GM21529 (cell line): ENCODE results near the gene LEFTY1.
"Not testable (repeated sequence)": the region's sequence is repeated elsewhere in the genome, so short reads cannot be mapped to it uniquely, and the experiment has no call there.

Experiments used
- ATAC-seq: cut with Tn5 transposase; IDR thresholded peaks from one replicate; pipeline ENCODE4 v1.9.1; 2021; ENCODE audit not compliant: unreplicated experiment

LEFTY1 gene

GRCh38 chr1:225888289-225888897 is 553 bp downstream of the LEFTY1 start:
- no peak for ATAC-seq

DNA sequence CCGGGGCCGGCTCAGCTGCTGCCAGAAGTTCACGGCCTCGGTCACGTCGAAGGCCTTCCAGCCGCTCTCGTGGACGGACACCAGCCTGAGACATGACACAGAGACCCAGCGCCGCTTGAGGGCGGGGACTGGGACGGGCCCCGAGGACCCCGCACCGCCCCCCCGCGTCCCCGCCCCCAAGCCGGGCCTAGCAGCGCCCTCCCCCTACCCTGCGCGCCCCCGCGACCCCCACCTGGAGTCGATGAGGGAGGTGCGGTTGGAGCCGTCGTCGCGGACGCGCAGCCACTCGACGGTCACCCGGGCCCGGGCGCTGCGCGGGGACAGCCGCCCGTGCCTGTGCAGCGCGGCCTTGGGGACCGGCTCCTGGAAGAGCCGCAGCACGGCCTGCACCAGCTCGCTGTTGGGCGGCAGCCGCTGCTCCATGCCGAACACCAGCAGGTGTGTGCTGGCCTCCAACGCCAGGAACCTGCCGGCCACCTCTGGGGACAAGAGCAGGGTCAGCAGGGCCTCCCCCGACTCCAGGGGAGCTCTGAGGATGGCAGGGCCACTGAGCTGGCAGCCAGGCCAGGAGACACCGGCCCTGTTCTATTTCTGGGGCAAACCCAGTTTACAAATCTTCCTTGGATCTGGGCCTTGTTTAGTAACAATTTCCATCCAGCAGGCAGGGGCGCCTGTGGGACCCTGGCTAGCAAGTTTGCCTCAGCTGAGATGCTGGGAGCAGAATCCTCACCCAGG is 1.2 kb downstream of the LEFTY1 start:
- ATAC-seq, result not testable (repeated sequence)

GRCh38 chr1:225887030-225887314 is 2.0 kb downstream of the LEFTY1 start:
- no peak for ATAC-seq

- ATAC-seq, result no peak
Observed at GRCh38 chr1:225886159-225887029, 2.6 kb downstream of the LEFTY1 start.

DNA sequence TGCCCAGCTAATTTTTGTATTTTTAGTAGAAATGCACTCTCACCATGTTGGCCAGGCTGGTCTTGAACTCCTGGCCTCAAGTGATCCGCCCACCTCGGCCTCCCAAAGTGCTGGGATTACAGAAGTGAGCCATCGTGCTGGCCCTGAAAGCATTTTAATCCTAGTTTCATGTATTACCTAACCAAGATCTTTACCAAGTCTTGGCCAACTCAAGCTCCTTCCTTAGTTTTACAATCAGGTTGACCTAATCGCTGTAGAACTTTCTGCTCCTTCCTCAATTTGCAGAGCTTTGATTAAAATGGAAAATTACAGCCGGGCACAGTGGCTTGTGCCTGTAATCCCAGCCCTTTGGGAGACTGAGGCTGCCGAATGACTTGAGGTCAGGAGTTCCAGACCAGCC is 3.6 kb downstream of the LEFTY1 start:
- ATAC-seq, result no peak

DNA sequence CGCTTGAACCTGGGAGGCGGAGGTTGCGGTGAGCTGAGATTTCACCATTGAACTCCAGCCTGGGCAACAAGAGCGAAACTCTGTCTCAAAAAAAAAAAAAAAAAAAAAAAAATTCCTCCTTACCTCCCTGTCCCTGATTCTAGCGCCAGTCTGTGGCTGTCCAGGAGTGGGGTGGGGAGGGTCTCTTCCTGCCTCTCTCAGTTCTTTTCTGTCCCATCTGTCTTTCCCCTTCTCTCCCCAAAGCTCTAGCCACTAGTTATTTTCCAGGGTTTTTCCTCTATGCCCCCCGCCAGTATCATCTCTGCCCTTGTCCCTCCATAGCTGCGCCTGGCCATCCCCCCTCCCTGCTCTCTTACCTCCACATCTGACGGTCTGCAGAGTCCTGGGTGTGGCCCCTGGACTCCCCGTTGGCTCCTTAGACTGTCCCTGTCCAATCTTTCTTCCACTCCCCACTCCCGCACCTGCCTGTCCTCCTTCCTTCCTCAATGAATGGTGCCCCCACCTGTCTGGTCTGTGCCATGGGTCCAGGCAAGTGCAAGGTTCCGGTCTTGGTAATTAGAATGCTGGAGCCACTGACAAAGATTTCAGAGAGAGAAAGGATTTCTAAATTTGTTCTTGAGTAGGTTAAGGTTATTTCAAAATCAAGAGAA is 5.2 kb downstream of the LEFTY1 start:
- no peak for ATAC-seq

GRCh38 chr1:225882694-225883615 is 6.0 kb downstream of the LEFTY1 start:
- peak; percentile 36 for ATAC-seq

DNA sequence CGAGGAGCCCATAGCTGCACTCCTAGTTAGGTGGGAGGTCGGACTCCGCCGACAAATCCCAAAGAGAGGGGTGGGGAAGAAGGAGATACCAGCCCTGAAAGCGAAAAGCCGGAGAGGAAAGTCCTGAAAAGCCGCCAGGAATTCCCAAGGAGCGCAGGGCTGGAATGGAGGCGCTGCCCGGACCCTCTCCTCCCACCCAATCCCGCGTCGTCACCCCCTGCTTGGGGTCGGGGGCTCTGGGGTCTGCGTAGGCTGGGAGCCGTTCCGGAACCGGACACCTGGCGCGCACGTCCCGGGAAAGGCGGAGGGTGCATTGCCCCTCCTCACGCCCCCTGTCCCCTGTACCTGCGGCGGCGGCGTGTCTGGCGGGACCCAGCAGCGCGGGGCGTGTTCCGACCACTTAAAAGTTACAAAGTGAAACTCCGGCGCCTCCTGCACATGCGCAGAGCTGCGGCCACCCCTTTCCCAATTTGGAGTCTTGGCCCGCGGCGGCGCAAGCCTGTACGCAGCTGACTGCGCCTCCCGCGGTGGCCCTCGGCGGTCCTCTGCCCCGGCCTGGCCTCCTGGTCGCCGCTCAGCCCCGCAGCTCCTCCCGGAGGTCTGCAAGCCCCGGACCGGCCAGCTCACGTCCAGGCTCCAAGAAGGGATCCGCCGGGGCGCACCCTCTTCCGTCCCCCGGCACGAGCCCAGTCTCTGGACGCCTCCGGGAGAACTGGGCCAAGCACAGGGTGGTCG is 6.8 kb downstream of the LEFTY1 start, which contains the start of gene TMEM63A:
Gene TMEM63A (minus strand): TSS at position 422 of the 735 bp plus-strand sequence. CDS start 4,800 bp downstream, outside the sequence.
- ATAC-seq, result peak; percentile 76

DNA sequence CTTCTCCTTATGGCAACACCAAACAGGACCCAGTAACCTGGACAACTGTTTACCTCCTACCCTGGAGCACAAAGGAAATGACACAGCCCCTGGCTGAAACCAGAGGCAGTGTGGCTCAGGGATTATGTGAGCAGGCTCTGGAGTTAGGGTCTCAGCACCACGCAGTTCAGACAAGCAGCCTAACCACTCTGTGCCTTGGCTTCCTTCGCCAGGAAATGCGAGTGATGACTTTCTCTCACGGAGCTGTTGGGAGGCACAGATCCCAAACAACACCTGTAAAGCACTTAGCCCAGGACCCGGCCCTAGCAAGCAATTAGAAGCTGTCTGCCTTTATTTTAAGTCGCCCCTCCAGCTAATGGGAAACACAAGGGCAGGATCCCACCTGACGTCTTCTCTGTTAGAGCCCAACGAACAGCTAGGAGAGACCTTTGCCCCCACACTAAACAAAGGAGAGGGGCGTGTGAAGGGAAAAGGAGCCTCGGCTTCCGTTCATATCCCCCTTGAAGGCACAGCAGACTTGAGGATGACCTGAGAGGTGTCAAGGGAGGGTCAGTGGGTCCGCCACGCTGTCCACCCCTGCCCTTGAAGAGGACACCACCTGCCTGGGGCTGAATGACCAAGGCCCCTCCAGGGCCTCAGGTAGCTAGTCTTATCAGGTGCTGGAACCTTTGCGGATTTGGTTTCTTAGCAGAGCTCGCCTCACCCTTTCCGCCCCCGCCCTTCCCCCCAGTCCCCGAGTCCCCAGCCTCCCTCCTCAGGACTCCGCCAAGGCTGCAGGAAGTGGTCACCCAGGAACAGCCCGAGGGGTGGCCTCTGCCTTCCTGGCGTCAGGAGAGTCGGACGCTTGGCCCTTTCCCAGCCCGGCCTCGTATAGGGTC is 7.6 kb downstream of the LEFTY1 start:
- peak; percentile 35 for ATAC-seq

DNA sequence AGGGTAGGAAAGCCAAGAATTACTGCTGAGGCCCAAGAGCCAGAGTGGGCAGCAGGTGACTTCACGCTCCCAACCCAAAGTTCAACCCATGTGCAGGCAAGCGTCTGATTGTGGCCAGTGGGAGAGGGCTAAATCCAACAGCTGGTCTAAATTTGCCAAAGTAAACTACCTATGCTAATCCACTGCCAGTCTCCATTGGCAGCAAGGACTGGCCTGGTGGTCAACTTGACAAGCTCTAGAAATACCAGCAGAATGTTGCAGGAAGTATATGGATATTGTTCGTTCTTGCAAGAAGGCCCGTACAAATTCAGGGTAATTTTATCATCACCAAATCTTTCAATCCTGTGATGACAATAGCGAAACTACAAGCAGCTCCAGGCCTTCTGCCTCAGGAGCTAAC is 8.3 kb downstream of the LEFTY1 start:
- no peak for ATAC-seq

DNA sequence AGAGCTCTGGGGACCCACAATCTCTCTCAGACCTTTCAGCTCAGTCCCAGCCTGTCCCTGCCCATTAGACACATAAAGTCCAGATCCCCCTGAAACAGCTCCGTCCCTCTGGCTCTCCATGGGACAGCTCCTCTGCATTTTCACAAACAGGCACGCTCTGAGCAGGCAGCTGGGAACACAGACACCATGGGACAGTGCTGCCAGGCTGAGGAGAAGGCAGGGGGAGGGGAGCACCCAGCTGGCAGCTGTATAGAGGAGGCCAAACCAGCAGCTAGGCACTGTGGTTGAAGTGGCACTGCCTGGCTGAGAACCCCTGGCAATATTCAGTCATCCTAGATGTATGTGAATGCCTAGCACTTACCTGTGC is 8.7 kb downstream of the LEFTY1 start:
- no peak for ATAC-seq

DNA sequence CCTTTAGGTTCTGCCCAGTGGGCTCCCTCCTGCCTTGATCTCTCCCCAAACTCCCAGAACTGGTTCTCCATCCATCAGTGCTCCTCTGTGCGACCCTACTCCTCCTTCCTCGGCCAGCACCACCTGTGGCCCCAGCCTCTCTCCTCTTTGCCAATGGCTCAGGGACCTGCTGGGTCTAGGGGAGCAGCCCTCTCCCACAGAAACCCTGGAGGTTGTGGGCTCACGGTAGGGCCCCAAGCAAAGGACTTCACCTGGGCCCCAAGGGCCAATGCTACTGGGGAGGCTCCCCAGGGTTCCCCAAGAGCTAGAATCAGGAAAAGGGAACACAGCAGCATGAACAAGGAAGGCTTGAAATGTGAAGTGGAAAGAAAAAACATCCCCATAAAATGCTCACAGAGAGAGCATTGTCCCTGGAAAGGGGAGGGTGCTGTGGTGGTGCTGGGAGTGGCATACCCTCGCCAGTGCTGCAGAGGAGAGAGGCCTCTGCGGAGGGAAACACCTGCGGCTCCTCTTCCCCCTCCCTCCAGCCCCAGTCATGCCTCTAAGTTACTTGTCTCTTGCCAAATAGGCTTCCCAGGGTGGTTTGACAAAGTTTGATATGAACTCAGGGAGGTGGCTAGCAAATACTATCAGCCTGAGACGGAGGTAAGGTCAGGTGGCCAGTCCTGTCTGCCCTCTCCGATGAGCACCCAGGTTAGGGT is 9.3 kb downstream of the LEFTY1 start:
- ATAC-seq, result no peak

- ATAC-seq, result no peak
Observed at GRCh38 chr1:225878282-225878681, 10.7 kb downstream of the LEFTY1 start.

- no peak for ATAC-seq
Observed at GRCh38 chr1:225877580-225877979, 11.4 kb downstream of the LEFTY1 start.

DNA sequence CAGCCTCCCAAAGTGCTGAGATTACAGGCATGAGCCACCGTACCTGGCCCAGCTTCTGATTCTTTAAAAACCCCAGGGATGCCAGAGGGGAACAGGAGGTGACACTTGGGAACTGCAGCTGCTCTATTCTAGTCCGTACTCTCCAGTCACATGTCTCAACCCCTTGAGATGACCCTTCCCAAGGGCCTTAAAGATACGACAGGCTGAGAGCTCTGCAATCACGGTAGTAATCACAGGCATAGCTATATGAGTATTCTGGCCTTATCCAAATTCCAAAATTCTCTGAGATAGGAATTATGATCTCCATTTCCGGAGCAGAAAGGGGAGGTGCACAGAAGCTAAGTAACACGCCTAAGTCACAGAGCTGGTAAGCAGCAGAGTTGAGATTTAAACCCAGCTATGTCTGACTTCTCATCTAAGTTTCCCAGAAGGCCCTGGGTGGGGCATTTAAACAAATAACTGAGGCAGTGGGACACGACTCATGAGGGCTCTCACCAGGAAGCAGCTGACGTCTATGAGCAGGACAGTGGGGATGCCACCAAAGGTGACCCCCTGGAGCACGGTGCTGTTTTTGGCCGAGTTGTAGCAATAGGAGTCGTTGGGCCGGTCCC is 11.9 kb downstream of the LEFTY1 start:
- ATAC-seq, result no peak

DNA sequence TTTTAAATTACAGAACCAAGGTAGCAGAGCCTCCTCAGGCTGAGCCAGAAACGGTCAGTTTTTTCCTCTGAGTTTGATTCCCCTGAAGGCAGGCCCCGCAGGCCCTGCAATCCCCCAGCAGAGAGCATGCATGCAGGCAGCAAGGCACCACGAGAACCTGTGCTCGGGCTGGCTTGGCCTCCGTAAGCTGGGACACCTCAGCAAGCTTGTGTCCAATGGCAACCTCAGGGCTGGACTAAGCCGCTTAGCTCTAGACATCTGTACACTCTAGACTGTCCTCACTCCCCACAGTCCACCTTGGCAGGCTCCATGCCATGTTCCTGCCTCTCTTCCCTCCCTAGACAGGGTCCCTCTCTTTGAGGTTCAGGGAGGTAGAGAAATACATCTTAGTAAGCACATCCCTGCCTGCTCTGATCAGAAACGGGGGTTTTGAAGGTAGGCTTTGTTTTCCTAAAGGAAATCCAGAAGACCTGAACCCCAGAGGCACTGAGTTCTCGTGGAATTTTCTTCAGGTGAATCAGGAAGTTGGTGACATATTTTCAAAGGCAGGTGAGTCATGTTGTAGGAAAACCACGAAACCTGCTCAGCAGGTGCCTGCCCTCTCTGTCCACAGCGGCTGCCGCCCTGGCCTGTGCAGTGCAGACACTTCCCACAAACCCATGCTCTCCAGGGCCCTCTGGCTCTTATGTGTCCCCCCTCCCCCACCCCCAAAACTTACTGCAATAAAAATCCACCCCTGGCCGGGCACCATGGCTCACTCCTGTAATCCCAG is 13.7 kb downstream of the LEFTY1 start:
- ATAC-seq, result no peak

DNA sequence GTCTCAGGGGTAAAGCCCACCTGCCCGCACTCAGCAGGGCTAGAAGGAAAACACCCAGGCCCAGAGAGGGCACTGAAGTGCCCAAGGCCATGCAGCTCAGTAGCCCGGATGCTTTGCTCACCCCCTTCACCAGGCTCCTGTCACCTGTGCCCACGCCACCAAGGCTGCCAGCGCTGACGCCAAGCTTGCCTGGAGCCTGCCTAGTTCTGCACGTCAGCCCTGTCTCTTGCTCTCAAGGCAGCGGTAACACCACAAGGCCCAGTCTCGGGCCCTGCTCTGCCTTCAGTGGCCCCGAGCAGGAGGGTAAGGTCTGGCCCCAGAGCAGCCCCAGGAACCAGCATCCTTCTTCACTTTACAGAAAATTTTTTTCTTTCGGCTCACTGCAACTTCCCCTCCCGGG is 14.5 kb downstream of the LEFTY1 start:
- ATAC-seq, result no peak
